GM12864 (cell line): Measurements from ENCODE around the gene MYH10.

Experiments
- DNase-seq: peaks from one replicate; pipeline ENCODE4 v3.0.0-alpha.2; 2011; ENCODE audit warnings: low read depth
- H3K4me3 ChIP-seq: 2 replicates; pipeline ENCODE4 v1.5.1; 2011; ENCODE audit warnings: mild to moderate bottlenecking, low read depth, low read length, control low read depth
- CTCF ChIP-seq: IDR thresholded peaks from 2 replicates; pipeline ENCODE4 v1.5.1; 2011; ENCODE audit warnings: low read depth, mild to moderate bottlenecking, moderate library complexity, low read length, control low read depth, inconsistent platforms; ENCODE audit errors: missing control alignments

MYH10 gene

DNA sequence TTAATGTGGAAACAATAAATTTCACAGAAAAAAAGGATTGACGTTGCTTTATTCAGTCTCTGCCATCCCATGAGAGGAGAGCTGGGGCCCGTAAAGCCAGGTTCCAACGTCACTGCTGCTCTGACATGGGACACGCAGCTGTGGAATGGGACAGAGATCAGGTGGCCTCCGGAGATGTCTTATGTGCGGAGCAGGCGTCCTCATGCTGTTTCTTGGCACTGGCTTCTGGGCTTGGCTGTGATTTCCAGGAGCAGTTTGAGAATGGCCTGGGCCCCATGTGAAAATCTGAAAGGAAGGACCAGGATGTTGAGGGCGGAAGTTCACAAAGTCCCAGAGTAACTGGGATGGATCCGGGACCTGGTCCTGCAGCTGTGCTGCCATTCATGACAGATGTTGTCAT lies 162.4 kb downstream of the MYH10 start:
- no peak overlapping the region for H3K4me3 ChIP-seq
- TF ChIP-seq CTCF, result no peak
- no peak for DNase-seq

- DNase-seq, result no peak
- TF ChIP-seq CTCF, result no peak
- no peak overlapping the region for H3K4me3 ChIP-seq
Measured at GRCh38 chr17:8467527-8467926, 163.0 kb downstream of the MYH10 start.

DNA sequence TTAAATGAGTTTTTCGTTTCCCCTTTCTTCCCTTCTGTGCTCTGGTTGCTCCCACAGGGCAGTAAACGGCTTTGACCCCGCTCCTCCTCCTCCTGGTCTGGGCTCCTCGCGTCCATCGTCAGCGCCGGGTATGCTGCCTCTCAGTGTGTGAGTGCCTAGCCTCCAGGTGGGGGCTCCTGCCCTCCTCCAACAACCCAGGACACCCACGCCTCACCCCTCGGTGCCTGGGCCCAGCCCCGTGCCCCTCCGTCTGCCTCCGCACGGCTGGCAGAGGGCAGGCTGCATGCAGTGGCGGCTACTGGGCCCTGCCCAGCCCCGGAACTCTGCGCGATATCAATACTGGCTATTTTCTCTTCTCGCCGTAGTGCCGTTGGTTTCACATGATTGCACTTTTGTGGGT lies 163.7 kb downstream of the MYH10 start:
- H3K4me3 ChIP-seq, result no peak overlapping the region
- TF ChIP-seq CTCF, result no peak
- DNase-seq, result no peak

- TF ChIP-seq CTCF, result no peak
- no peak for DNase-seq
Measured at GRCh38 chr17:8466456-8466855, 164.1 kb downstream of the MYH10 start.

GRCh38 chr17:8465759-8466158 lies 164.8 kb downstream of the MYH10 start:
- H3K4me3 ChIP-seq, result no peak overlapping the region
- no peak for DNase-seq
- no peak for TF ChIP-seq CTCF

More at GRCh38 chr17:8466456-8466855, 164.1 kb downstream of the MYH10 start:
- no peak overlapping the region for H3K4me3 ChIP-seq

DNA sequence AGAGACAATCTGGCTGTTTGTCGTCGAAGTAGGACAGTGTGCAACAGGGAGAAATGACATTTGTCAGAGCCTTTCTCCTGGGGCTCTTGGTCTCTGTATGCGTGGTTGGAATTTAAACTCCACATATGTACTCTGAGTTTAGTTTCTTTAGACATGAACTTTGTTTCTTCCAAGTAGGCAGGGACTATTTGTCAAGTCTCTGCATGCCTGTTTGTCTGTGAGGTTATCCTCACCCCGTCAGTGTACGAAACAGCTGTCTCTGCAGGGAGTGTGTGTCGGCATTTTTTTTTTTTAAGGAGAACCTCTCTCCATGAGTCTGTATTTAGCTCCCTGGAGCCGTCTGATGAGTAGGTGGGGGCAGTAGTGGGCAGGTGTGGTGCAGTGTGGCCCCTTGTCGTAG lies 165.2 kb downstream of the MYH10 start:
- no peak for TF ChIP-seq CTCF
- DNase-seq, result no peak
- H3K4me3 ChIP-seq, result no peak overlapping the region

GRCh38 chr17:8464941-8465340 lies 165.6 kb downstream of the MYH10 start:
- no peak for DNase-seq
- no peak for TF ChIP-seq CTCF
- no peak overlapping the region for H3K4me3 ChIP-seq
